GM18502 (cell line): ENCODE results near the gene THOP1.

Experiments
- ATAC-seq: cut with Tn5 transposase; IDR thresholded peaks from one replicate; pipeline ENCODE4 v1.9.1; 2021; ENCODE audit warnings: mild to moderate bottlenecking; ENCODE audit not compliant: unreplicated experiment, poor library complexity

The THOP1 gene

DNA sequence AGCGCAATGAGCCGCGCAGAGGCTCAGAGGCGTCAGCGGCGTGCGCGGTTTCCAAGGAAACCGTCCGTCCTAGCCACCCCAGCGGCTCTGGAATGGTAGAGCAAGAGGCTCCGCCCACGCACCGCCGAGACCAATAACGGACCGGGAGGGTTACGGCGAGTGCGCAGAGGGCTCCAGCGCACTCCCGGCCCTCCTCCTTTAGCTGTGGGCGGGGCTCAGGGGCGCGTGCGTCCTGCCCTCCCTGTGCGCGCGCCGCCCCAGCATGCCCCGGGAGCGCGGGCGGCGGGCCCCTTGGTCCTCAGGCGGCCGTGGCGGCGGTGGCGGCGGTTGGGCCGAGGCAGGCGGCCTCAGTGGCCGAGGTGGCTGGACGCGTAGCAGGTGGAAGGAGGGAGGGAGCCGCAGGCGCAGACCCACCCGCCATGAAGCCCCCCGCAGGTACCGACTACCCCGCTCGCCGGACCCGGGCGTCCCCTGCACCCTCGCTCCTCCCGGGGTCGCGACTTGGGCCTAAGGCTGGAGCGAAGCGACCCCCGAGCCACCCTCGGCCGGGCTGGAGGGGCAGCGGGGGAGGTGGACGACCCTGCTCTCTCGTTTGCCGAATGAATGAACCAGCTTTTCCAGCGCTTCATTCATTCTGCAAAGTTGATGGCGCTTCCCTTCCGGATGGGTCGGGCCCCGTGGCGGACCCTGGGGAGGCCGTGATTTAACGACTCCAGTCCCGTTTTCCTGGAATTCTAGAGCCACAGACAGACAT is at the start of gene THOP1:
TSS of gene THOP1 (plus strand) at position 260 of the 754 bp plus-strand sequence. CDS start at position 420, 160 bp downstream.
- ATAC-seq, result peak; percentile 67

DNA sequence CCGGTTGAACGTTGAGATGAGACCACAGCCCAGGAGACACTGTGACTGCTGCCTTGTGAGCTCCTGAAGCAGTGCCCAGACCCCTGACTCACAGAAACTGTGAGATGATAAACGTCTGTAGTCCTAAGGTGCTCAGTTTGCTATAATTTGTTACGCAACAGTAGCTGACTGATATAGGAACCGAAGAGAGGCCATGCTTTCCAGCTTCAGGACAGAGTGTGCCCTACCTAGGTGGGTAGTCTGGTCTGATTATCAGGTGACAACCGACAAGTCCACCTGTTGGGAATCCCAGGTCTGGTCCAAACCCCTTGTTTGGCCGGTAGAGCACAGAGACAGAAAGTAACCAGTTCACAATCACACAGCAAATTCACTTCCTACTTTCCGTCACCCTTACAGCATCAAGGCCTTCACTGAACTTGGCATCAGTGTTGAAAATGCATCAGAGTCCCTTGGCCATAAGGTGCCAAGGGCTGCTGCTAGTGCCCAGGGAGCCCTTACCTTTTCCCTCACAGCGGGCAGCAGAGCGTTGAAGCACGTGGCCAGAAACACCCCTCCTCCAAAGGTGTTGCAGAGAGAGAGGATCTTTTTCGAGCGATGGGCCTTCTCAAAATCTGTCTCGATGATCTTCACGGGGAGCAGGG is 48.6 kb upstream of the THOP1 start:
- ATAC-seq, result no peak

DNA sequence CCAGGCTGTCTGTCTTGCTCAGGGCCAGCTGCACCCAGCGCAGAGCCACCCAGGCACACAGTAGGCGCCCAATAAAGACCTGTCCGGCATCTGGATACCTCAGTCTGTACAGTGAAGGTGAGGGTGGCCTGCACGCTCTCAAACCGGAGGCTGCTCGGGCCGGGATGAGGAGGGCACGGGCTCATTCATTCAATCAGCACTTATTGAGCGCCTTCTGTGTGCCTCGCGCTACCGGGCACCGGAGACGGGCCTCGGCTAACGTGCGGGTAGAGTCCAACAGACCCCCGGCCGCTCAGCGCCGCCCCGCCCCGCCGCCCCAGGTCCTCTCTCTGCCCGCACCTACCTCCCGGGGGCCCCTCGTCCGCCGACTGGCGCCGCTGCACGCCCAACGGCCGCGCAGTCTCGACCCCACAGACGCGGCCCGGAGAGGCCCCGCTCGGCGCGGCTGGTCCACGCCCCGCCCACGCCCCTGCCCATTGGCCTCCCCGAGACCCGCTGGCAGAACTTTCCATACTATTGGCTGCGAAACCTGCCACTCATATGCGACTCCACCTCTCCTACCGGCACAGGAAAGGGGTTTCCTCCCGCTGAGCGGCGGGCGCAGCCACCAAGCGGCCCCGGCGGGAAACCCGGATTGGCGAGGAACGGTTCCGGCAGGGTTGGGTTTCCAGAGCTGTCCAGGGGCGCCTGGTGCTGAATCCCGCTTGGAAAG is 45.5 kb upstream of the THOP1 start, which contains the start of gene SLC39A3:
TSS of gene SLC39A3 (minus strand) at position 416 of the 712 bp plus-strand sequence. CDS start 2,760 bp downstream, outside the sequence.
- peak; percentile 95 for ATAC-seq

DNA sequence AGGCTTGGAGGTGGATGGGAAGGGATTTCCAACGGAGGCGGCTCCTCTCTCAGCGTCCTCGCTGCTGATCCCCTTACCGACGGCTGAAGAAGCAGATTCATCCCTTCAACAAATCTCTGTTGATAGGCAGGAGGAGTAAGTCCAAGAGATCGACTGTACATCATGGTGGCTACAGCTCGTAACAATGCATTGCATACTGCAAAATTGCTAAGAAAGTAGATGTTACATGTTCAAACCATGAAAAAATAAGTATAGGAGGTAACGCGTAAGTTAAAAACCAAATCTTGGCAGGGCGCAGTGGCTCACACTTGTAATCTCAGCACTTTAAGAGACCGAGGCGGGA is 45.0 kb upstream of the THOP1 start:
- no peak for ATAC-seq

DNA sequence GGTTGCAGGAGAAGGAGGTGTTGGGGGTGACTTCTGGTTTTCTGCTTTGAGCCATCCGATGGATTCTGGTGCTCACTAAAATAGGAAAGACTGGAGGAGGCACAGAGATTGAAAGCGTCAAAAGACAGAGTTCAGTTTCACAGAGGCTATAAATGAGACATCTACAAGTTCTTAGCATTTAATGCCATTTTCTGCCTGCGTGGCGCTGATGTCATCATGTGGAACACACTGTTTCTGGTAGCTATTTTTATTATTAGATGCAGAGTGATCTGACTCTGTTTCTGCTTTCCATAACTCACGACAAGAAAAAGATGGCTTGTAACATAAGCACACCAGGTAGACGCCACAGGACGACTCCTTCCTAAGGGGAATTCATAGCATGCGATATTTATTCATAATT is 42.2 kb upstream of the THOP1 start:
- ATAC-seq, result no peak

DNA sequence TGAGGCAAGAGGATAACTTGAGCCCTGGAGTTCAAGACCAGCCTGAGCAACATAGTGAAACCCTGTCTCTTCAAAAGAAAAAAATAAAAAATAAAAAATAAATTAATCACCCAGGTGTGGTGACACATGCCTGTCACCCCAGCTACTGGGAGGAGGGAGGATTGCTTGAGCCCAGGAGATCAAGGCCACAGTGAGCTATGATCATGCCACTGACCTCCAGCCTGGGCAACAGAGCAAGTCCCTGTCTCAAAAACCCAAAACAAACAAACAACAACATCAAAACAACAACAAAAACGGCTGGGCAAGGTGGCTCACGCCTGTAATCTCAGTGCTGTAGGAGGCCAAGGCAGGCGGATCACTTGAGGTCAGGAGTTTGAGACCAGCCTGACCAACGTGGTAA is 41.2 kb upstream of the THOP1 start:
- no peak for ATAC-seq

DNA sequence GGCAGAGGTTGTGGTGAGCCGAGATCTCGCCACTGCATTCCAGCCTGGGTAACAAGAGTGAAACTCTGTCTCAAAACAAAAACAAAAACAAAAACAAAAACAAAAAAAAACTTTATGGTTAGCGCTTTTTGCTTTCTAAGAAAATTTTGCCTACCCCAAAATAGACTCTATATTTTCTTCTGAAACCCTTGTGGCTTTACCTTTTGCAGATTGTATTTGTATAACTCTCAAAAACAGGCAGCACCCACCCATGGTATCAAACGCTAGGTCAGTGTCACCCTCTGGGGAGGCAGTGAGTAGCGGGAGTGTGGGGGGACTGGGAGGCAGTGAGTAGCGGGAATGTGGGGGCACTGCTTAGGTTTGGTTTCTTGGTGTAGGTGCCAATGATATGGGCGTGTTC is 38.0 kb upstream of the THOP1 start:
- ATAC-seq, result no peak

DNA sequence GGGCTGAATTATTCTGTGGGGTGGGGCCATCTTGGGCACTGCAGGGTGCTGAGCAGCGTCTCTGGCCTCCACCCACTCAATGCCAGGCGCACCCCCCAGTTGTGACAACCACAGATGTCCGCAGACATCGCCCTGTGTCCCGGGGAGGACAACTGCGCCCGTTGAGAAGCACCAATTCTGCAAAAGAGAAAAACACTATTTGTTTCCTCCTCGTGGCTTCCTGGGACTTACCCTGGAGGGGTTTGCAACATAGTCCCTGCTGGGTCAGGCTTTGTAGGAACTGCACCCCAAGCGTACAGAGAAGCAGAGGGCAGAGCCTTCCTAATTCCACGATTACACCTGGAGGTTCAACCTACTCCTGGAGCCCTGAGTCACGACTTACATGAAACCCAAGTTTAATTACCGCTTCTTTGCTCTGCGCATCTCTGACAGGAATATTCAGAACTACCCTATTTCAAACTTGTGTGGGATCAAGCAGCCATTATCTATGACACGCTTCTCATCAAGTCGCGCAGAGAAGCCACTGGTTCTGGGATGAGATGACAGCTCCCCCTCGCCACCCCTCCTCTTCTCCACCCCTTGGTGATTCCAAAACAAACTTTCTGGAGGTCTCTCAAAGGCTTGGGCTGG is 34.4 kb upstream of the THOP1 start:
- ATAC-seq, result no peak

DNA sequence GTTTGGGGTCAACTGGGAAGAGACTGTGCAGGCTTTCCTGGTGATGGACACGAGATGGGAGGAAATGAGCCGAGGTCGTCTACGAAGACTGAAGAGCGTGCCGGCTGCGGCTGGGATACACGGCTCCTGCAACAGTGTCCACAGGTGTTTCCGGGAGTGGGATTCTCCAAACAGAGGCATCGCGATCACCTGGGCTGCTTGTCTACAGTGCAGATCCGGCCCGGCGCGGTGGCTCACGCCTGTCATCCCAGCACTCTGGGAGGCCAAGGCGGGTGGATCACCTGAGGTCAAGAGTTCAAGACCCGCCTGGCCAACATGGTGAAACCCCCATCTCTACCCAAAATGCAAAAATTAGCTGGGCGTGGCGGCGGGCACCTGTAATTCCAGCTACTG is 33.9 kb upstream of the THOP1 start:
- no peak for ATAC-seq

DNA sequence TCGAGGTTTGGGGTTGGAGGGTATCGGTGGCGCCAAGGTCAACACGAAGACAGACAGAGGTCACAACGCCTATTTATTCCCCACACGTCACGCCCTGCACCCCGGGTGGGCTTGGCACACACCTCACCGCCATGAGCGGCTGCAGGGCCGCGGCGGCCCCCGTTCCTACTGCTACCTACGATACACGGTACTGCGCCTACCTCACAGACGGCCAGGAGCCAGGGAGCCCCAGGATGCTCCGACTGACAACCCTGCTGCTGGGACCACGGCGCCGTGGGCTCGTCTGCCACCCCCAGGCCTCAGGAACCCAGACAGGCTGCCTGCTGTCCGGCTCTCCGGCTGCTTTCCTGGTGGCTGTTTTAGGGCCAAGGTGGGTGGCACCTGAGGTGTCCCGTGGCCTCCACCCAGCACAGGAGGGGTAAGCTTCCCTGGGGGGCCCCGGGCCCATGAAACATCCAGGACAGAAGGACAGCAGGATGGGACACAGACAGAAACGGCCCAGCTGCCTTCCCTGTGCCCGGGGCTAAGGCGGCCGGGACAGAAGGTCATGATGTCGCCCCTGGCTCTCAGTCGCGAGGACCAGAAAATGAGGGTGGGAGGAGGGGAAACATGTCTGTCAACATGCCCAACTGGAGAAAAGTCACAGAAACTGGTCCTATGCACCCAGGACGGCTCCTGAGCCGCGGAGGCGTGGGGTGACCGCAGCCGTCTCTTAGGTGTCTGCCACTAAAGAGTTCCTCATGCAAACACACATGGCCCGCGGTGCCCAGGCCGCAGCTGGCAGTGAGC is 30.4 kb upstream of the THOP1 start:
- ATAC-seq, result no peak

DNA sequence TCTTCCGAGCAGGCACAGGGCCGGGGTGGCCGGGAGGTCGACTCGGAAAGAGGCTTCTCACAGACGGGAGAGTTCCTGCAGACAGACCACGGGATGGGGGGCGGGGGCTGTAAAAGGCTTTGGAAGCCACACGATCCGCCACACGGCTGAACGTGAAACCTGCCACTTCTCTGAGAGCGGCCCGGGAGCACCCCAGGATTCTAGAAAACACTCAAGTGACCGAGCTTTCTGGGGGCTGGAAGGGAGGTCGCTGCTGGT is 29.9 kb upstream of the THOP1 start:
- ATAC-seq, result no peak

DNA sequence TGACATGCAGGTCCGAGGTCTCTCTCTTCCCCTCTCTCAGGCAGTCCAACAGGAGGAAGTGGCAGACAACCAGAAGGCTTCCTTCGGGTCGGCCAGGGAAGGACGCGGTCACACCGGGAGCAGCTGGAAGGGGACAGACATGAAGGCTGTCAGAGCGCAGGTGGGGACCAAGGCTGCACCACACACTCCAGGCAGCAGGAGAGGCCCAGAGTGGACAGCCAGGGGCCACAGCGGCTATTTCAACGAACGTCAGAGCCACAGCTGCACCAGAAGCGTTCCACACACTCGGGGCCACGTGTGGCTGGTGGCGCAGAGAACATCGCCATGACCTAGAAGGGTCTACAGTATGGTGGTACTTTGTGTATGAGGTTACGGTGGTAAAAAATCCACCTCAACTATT is 29.5 kb upstream of the THOP1 start:
- ATAC-seq, result no peak

DNA sequence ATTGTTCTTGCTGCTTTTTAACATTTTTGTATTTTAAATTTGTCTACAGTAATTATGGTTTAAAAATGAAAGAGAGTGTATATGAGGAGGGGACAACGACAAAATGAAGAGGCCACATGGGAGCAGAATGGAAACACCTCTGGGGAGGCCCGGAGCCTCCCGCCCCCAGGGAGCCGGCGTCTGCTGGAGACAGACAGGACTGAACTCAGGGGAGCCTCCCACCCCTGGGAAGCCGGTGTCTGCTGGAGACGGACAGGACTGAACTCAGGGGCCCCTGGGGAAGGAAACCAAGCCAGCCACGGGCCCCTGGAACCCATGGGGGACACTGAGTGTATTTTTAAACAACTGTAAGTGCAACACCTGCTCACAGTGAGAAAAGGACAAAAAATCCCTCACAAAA is 28.8 kb upstream of the THOP1 start:
- no peak for ATAC-seq

DNA sequence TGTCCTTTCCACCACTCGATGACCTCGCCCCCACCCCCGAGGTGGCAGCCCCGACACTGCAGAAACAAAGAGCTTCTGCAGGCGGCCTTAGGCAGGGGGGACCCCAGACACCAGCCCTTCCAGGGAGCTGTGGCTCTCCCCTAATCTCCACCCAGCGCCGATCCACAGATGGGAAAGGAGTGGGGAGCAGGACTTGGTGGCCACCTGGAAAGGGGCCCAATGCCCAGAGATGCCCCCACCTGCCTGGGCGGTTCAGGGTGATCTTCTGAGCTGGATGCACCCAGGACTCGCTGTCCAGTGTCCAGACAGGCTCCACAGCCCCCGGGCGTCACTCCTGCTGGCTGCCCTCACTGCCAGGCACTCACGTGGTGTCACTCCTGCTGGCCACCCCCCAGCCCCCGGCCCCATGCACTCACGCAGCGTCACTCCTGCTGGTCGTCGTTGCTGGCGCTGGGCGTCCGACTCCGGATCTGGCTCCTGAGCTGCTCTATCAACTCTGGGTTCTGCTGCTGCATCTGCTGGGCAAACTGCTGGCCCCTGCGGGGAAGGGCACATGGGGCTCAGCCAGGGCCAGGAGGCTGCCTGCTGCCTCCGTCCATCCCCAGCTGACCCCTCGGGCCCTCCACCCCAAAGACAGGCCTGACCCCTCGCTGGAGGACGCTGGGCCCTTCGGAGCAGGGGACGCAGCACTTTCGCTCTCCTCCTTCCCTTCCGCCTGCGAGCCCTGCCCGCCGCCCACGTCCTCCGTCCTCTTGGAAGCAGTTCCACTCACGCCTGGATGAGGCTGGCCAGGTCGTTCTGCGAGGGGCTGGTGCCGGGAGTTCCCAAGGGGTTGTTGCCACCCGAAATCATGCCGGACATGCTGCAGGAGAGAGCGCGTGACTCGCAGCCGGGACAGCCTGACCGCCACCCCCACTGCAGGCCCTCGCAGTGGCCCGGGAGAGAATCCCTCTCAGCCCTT is 28.1 kb upstream of the THOP1 start:
- no peak for ATAC-seq

DNA sequence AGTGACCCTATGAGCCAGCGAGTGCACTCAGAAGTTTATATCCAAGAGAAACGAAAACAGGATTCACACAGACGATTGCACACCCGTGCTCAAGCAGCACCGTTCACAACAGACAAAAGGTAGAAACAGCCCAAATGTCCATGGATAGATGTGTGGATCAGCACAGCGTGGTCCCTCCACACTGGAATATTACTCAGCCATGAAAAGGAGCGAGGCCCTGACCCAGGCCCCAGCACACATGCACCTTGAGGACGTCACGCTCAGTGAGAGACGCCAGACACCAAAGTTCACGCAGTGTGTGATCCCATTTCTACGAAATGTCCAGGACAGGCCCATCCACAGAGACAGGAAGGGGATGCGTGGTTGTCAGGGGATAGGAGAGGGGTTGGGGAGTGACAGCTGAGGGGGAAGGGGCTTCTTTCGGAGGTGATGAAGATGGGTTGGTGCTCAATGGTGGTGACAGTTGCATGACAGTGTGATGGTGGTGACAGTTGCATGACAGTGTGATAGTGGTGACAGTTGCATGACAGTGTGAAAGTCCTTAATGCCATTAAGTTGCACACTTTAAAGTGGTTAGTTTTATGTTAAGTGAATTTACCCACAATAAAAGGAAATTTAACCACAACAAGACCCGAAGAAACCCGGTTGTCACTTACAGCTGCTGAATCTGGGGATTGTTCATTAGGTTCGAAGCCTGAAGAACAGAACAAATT is 26.5 kb upstream of the THOP1 start:
- ATAC-seq, result no peak

DNA sequence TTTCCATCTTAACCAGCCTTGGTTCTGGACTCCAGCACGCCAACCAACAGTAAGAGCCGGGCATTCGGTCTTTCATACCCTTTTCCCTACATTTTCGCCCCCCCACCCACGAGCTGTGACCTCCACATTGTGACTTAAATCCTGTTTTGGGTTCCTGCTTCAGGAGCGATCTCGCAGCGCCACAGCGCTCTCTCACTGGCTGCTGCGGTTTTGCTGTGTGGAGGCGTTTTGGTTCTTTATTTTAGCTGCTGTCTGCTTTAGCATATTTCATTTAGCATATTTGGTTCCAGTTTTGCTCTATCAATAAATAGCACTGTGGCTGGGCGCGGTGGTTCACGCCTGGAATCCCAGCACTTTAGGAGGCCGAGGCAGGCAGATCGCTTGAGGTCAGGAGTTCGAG is 25.9 kb upstream of the THOP1 start:
- ATAC-seq, result no peak

DNA sequence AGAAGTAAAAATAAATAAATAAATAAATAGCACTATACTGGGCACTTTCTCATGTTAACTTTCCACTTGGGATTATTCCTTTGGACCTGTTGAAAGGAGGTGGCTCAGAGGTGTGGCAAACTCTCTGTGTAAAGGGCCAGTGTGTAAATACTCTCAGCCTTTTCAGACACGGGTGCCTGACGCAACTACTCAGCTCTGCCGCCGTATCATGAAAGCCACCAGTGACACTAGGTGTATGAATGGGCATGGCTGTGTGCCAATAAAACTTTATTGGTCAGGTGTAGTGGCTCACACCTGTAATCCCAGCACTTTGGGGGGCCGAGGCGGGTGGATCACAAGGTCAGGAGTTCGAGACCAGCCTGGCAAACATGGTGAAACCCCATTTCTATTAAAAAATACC is 25.3 kb upstream of the THOP1 start:
- ATAC-seq, result no peak

DNA sequence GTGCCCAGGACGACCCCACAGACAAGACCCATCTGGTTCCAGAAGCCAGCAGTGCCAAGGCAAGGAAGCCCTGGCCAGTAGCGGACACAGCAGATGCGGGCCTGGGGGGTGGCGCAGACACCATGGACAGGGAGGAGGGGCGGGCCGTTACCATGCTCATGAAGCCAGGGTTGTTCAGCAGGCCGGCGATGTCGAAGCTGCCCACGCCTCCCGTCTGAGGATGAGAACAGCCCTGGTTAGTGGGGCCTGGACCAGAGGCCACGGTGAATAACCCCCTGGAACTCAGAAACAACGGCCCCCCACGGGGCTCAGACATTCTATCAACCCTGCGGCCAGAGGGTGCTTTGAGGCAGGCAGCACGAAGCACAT is 24.0 kb upstream of the THOP1 start:
- no peak for ATAC-seq
